ENCODE measurements around the gene IDH1. TPM values are rescaled to one million over a fixed set of nuclear protein-coding genes. Genes with fewer than 3 reads are reported as not detected.
"Not testable (repeated sequence)": the region's sequence is repeated elsewhere in the genome, so short reads cannot be mapped to it uniquely, and the experiment has no call there.

Gene IDH1
- 100 to 1,000 TPM in 1 of 4 donors, 10 to 100 TPM in 3; 77.2 to 110 (median 97.6) TPM for polyA plus RNA-seq (ENCODE audit: insufficient read length in 4 of 4)

- DNase-seq (ENCODE audit: low read depth in 4 of 4, low spot score in 2 of 4): peak; percentile 90 to 95 (median 92)
Observed at GRCh38 chr2:208254871-208255556, at the start of gene IDH1. TSS of gene IDH1 (minus strand) at chr2:208255071. CDS start at chr2:208251551, 3,520 bp downstream.

- DNase-seq (ENCODE audit: low read depth in 4 of 4, low spot score in 2 of 4): no peak
Observed at GRCh38 chr2:208304157-208304556, 49.3 kb upstream of the IDH1 start.

DNA sequence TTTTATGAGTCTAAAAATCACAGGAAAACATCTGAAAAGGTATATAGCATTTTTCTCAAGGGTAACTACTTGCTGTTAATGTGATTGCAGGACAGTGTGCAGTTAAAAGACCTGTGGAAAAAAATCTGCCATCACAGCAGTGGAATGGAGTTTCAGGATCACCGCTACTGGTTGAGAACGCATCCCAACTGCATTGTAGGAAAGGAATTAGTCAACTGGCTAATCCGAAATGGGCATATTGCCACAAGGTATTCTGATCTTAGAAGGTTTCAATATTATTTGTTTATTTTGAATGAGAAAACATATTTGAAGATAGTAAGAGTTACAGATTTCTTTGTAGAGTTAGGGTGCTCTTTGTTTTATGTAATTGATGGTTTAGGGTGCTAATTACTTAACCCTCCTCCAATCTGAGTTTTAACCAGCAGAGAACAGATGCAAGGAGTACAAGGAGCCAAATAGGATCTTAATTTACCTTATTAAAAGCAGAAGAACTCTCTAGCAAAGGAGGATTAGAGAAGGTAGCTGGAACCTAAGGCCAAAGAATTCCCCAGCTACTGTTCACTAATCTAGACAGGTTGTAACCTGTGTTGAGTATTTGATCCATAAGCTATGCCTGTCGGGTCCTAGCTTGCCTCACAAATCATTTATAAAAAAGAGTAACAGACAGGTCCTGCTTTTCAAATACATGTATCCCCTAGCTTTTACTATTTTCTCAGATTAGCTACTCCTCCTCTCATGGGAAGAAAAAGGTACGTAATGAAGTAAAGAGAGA lies 46.2 kb upstream of the IDH1 start:
- DNase-seq (ENCODE audit: low read depth in 4 of 4, low spot score in 2 of 4): no peak

DNA sequence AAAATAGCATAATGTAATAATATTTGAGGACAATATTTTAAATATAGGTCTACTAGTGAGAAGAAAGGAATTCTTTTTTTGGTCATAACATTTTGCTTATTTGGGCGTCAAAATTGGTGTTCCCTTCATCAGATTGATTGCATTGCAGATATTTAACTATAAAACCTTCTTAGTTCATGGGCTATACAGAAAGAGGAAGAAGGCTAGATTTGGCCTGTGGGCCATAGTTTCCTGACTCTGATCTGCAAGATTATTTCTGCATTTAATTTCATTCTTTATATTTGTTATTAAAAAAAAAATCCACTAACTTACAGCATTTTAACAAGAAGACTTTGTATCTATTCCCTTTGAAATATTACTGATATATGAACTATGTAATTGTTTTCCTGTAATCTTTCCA lies 43.1 kb upstream of the IDH1 start:
- no peak for DNase-seq (ENCODE audit: low read depth in 4 of 4, low spot score in 2 of 4)

DNA sequence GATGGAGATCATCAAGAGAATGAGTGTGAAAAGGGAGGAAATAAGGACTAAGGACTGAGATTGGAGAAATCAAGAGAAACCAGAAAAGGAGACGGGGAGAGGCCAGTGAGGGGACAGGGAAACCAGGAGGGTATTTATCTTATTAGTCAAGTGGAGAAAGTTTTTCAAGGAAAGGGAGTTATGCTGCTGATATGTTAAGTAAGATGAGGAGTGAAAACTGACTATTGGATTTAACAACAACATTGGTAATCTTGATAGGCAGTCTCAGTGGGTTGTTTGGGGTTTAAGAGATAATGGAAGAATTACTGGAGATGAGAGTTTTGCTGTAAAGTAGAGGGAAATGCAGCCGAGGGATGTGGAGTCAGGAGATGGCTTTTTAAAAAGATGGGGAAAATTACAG lies 41.7 kb upstream of the IDH1 start:
- DNase-seq (ENCODE audit: low read depth in 4 of 4, low spot score in 2 of 4): no peak

DNA sequence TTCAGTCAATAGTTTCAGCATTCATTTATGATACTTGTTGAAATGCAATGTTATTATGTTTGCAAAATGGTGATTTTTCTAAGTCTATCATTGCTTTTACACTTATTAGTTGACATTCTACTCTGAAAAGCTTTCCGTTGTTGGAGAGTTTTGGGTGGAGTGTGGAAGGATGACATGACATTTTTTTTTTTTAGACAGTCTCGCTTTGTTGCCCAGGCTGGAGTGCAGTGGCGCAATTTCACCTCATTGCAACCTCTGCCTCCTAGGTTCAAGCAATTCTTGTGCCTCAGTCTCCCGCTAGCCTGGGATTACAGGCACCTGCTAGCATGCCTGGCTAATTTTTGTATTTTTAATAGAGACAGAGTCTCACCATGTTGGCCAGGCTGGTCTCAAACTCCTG lies 41.0 kb upstream of the IDH1 start:
- DNase-seq (ENCODE audit: low read depth in 4 of 4, low spot score in 2 of 4): no peak

DNA sequence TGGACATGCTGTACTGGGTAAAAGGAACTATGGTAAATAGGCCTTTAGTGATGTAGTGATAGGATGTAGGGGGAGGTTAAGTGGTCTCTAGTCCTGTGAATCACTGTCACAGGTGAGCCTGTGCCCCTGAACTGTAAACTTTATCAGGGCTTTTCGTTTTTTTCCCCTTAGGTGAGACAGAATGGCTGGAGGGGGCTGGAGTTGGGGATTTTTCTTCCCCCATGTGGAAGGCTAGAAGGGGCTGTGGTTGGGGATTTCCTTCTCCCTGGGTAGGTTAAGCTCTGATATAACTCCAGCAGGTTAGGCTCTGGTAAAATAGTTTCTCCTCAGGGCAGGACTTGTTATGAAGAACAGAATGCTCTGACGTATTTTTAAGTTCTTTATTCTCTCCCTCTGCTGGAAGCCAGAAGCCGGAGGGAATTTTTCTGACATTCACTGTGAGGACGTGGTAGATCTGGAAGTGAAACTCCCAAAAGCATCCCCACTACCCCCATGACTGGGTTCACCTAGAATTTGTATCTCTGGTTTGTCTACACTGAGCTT lies 39.7 kb upstream of the IDH1 start:
- DNase-seq (ENCODE audit: low read depth in 4 of 4, low spot score in 2 of 4): no peak

- no peak for DNase-seq (ENCODE audit: low read depth in 4 of 4, low spot score in 2 of 4)
Observed at GRCh38 chr2:208285853-208286252, 31.0 kb upstream of the IDH1 start.

DNA sequence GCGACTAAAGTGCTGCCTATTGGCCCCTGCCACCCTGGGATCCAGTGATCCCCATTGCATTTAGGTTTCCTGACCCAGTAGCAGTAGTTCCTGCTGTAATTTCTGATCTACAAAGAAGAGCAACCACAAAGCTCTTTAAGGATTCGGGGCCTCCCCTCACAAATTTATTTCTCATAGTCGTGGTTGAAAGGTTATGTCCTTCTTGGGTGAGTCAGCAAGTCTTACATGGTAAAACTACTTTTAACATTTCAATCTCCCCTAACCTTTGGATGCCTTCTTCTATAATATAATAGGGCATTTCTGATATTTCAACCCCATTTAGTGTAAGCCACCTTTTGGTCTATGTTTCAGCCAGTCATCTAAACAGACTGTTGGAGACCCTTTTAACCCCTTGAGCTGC lies 26.1 kb upstream of the IDH1 start:
- no peak for DNase-seq (ENCODE audit: low read depth in 4 of 4, low spot score in 2 of 4)

DNA sequence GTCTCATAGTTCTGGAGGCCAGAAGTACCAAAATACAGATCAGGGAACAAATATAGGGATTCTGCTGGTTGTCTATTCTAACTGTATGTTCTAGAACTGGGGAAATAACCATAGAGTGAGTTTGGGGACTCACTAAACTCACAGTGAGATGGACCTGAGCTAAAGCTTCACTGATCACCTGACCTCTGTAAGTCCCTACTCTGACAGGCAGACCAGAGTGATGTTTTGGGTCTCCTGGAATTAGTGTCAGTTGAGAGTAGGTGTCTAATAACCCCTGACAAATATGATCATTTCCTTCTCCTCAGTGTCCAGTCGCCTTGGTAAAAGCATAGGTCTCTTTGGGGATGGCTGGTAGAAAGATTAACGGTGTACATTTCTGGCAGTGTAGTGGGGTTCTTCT lies 25.4 kb upstream of the IDH1 start:
- no peak for DNase-seq (ENCODE audit: low read depth in 4 of 4, low spot score in 2 of 4)

DNA sequence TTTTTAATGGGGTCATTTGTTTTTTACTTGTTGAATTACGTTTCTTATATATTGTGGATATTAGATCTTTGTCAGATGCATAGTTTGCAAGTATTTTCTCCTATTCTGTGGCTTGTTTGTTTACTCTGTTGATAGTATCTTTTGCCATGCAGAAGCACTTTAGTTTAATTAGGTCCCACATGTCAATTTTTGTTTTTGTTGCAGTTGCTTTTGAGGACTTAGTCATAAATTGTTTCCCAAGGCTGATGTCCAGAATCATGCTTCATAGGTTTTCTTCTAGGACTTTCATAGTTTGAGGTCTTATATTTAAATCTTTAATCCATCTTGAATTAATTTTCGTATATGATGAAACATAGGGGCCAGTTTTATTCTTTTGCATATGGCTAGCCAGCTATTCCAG lies 24.4 kb upstream of the IDH1 start:
- no peak for DNase-seq (ENCODE audit: low read depth in 4 of 4, low spot score in 2 of 4)

DNA sequence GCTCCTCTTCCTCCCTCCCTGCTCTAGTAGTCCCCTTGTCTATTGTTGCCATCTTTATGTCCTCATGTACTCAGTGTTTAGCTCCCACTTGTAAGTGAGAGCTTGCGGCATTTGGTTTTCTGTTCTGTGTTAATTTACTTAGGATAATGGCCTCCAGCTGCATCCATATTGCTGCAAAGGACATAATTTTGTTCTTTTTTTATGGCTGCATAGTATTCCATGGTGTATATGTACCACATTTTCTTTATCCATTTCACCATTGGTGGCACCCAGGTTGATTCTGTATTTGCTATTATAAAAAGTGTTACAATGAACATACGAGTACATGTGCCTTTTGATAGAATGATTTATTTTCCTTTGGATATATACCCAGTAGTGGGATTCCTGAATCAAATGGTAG lies 23.7 kb upstream of the IDH1 start:
- DNase-seq (ENCODE audit: low read depth in 4 of 4, low spot score in 2 of 4): no peak

DNA sequence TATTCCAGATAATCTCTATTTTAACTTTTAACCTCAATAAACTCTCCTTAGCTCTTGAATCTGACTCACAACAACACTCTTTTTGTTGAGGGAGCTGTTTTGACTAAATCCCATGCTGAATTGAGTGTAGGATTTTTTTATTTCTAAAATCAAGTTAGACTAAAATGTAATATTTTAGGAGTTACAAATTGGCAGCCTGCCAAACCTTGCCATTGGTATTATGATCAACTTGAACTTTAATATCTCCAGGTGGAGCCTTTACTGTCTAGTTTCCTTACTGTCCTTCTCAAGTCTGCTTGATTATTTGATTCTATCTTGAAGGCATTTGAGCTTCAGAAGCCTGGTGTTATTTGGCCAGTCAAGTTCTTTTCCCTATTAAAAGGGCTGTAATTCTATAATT lies 19.9 kb upstream of the IDH1 start:
- no peak for DNase-seq (ENCODE audit: low read depth in 4 of 4, low spot score in 2 of 4)

- DNase-seq (ENCODE audit: low read depth in 4 of 4, low spot score in 2 of 4): no peak
Observed at GRCh38 chr2:208269091-208269490, 14.2 kb upstream of the IDH1 start.

GRCh38 chr2:208268156-208268952 lies 13.5 kb upstream of the IDH1 start:
- no peak for DNase-seq (ENCODE audit: low read depth in 4 of 4, low spot score in 2 of 4)

GRCh38 chr2:208267526-208267925 lies 12.7 kb upstream of the IDH1 start:
- DNase-seq (ENCODE audit: low read depth in 4 of 4, low spot score in 2 of 4): not testable (repeated sequence)

GRCh38 chr2:208266936-208267335 lies 12.1 kb upstream of the IDH1 start:
- DNase-seq (ENCODE audit: low read depth in 4 of 4, low spot score in 2 of 4): no peak

- DNase-seq (ENCODE audit: low read depth in 4 of 4, low spot score in 2 of 4): peak in 2 of 4 donors; percentile 55 to 64
Observed at GRCh38 chr2:208266553-208266893, 11.7 kb upstream of the IDH1 start.

DNA sequence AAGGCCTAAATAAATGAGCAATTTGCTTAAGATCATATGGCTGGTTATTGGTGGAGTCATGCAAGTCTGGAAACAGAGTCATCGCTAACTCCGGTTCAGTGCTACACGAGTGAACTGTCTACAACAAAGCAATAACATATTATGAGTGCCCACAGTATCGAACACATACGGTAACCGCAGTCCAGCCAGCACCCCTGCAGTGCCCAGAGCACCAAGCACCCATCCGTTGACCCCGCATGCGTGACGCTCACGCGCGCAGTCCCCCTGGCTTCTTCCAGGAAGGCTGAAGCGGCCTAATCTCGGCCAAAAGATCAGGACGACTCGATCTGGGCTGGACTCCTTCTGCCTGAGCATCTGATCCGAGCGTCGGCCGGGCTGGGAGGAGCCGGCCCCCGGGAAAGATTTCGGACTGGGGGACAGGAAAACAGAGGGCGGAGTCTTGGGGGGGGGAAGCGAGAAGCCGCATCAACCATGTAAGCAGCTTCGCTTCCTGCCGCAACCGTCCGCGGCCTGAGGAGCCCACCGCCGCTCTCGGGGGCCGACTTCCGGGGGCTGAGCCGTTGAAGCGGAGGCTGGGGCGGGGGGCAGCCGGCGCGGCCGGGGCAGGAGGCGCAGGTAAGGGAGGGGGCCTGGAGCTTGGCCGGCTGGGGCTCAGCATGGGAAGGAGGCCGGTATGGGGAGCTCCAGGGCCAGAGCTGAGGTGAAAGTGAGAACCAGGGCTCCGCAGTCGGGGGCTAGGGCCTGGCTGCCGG lies 11.1 kb upstream of the IDH1 start, which contains the start of gene PIKFYVE:
Gene PIKFYVE, plus strand, starts transcription at position 455 of the 752 bp plus-strand sequence. CDS start 5,265 bp downstream, outside the sequence.
- DNase-seq (ENCODE audit: low read depth in 4 of 4, low spot score in 2 of 4): peak; percentile 90 to 97 (median 96)

DNA sequence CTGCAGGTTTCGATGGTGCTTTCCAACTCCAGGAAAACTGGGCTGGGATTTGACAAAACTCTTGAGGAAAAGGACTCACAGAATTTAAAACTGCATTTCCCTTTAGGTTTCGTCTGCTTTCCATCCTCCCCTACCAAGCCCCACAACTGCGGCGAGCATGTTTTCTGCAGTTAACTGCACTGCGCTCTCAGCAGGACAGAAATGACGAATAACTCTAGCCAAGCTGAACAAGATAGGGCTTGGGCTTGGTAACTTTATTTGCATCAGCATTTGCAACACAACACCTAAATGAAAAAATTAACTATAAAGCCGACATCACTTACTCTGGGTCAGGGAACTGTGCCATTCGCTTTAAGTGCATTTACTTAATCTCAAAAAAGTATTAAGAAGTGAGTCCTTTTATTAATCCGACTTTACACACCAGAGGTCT lies 10.5 kb upstream of the IDH1 start:
- DNase-seq (ENCODE audit: low read depth in 4 of 4, low spot score in 2 of 4): no peak

Measured in left renal cortex interstitium (tissue), 4 donors.